Endothelial cell of umbilical vein (primary cell): ENCODE data around the gene DOCK1. TPM values are rescaled to one million over a fixed set of nuclear protein-coding genes. Genes with fewer than 3 reads are reported as not detected.

Experiments used
- BruUV-seq: library from RNA; stranded (reverse); fragments of 400-500 nt; replicated peaks from 2 replicates; lab custom pipeline; 2021; lab: Mats Ljungman, UMichigan
- CTCF ChIA-PET: fragments of 300-600, 350-600 bp; sonication (Branson Sonifier 250); formaldehyde crosslinking; loops from one replicate; lab custom pipeline; 2021; ENCODE audit warnings: antibody characterized with exemption, inconsistent platforms; lab: Charles Lee
- POLR2A ChIA-PET: fragments of 300-600, 350-600 bp; sonication (Branson Sonifier 250); formaldehyde crosslinking; loops from one replicate; lab custom pipeline; 2021; ENCODE audit warnings: antibody characterized with exemption, inconsistent platforms; lab: Charles Lee
- DNase-seq: peaks from one replicate; pipeline ENCODE4 v3.0.0-alpha.2; 2011; ENCODE audit warnings: low read depth, low spot score
- FAIRE-seq: peaks from 2 replicates; lab custom pipeline; 2011; peaks lifted over from hg19 to GRCh38; lab: Jason Lieb, UNC
- H2AFZ ChIP-seq: 2 replicates; pipeline ENCODE4 v1.6.0; 2012; ENCODE audit warnings: low read depth, low read length, control low read depth, inconsistent platforms
- H3K27ac ChIP-seq: 2 replicates; pipeline ENCODE4 v1.5.1; 2011; ENCODE audit warnings: low read depth, mild to moderate bottlenecking, control low read depth, low read length, moderate library complexity; ENCODE audit not compliant: insufficient read depth
- H3K27me3 ChIP-seq, 2 experiments: 2 replicates each; pipeline versions ENCODE4 v1.6.0 to v1.6.1; 2011; ENCODE audit warnings: low read length in 2 of 2, mixed read lengths in 1 of 2; ENCODE audit not compliant: control insufficient read depth in 2 of 2, insufficient read depth in 2 of 2
- H3K36me3 ChIP-seq, 2 experiments: 2 replicates in 1 of 2; 3 replicates in 1 of 2; pipeline ENCODE4 v1.5.1; 2011; ENCODE audit warnings: low read length in 2 of 2, mild to moderate bottlenecking in 1 of 2, moderate library complexity in 1 of 2; ENCODE audit not compliant: control insufficient read depth in 2 of 2, insufficient read depth in 2 of 2; ENCODE audit errors: extremely low read depth in 1 of 2
- H3K4me1 ChIP-seq: 3 replicates; pipeline ENCODE4 v1.5.1; 2011; ENCODE audit warnings: mild to moderate bottlenecking, low read length; ENCODE audit not compliant: control insufficient read depth, insufficient read depth; ENCODE audit errors: extremely low read depth
- H3K4me2 ChIP-seq: 2 replicates; pipeline ENCODE4 v1.6.1; 2011; ENCODE audit warnings: low read length, control low read depth, mixed read lengths; ENCODE audit not compliant: insufficient read depth
- H3K4me3 ChIP-seq, 3 experiments: fragments of 200-600 bp in 1 of 3; sonication (generic), shearing (Covaris generic) in 1 of 3; replicated peaks in 1 of 3; 2 replicates each; pipeline ENCODE4 v1.5.1; 2011 to 2016; ENCODE audit warnings: control low read depth in 3 of 3, low read length in 3 of 3, mild to moderate bottlenecking in 2 of 3, inconsistent platforms in 1 of 3, low read depth in 1 of 3, moderate library complexity in 1 of 3; ENCODE audit not compliant: insufficient read depth in 1 of 3
- H3K79me2 ChIP-seq: 2 replicates; pipeline ENCODE4 v1.6.0; 2012; ENCODE audit warnings: low read length, inconsistent platforms; ENCODE audit not compliant: control insufficient read depth, insufficient read depth
- H3K9ac ChIP-seq: replicated peaks from 2 replicates; pipeline ENCODE3; 2011; ENCODE audit warnings: low read length, control low read depth; ENCODE audit not compliant: insufficient read depth; ENCODE audit errors: extremely low read depth
- H3K9me1 ChIP-seq: replicated peaks from 3 replicates; pipeline ENCODE4 v1.6.0; 2011; ENCODE audit warnings: mild to moderate bottlenecking, low read length; ENCODE audit not compliant: control insufficient read depth, insufficient read depth; ENCODE audit errors: extremely low read depth
- H3K9me3 ChIP-seq: replicated peaks from 2 replicates; pipeline ENCODE4 v1.5.1; 2012; ENCODE audit warnings: low read length, inconsistent platforms; ENCODE audit not compliant: control insufficient read depth, insufficient read depth
- H4K20me1 ChIP-seq: replicated peaks from 2 replicates; pipeline ENCODE3; 2011; ENCODE audit warnings: mild to moderate bottlenecking, low read length; ENCODE audit not compliant: control insufficient read depth, insufficient read depth; ENCODE audit errors: extremely low read depth
- EZH2 ChIP-seq: IDR thresholded peaks from 2 replicates; pipeline ENCODE4 v1.6.1; 2012; ENCODE audit warnings: borderline replicate concordance, low read depth, mild to moderate bottlenecking, moderate library complexity, low read length, inconsistent platforms; ENCODE audit not compliant: severe bottlenecking
- FOS ChIP-seq: IDR thresholded peaks from 2 replicates; pipeline ENCODE4 v1.6.1; 2011; ENCODE audit warnings: mild to moderate bottlenecking, low read length, moderate library complexity, borderline replicate concordance; ENCODE audit not compliant: insufficient read depth
- GATA2 ChIP-seq: IDR thresholded peaks from 2 replicates; pipeline ENCODE4 v1.7.0; 2011; ENCODE audit warnings: low read depth, mild to moderate bottlenecking, moderate library complexity, mixed read lengths, low read length; ENCODE audit not compliant: insufficient read length, insufficient read depth
- JUN ChIP-seq: IDR thresholded peaks from 2 replicates; pipeline ENCODE4 v1.6.1; 2011; ENCODE audit warnings: borderline replicate concordance, low read depth; ENCODE audit not compliant: insufficient read length, insufficient read depth
- MYC ChIP-seq: IDR thresholded peaks from one replicate; pipeline ENCODE4 v1.6.1; 2011; ENCODE audit warnings: mild to moderate bottlenecking, low read depth, low read length
- POLR2A ChIP-seq: IDR thresholded peaks from 2 replicates; pipeline ENCODE4 v1.6.1; 2012; ENCODE audit warnings: low read depth, mild to moderate bottlenecking, control low read depth, low read length
- POLR2AphosphoS5 ChIP-seq: IDR thresholded peaks from 2 replicates; pipeline ENCODE4 v1.6.1; 2012; ENCODE audit warnings: low read depth, mild to moderate bottlenecking, control low read depth, low read length, moderate library complexity; ENCODE audit not compliant: insufficient read depth
- dilution Hi-C: fragments of 300-500 bp; cut with MboI; formaldehyde crosslinking; loops from one replicate; pipeline ENCODE4 v1.15.0; 2019; ENCODE audit warnings: low sequenced_read_pairs; ENCODE audit not compliant: extremely low pct_ligation_motif_present
- intact Hi-C: fragments of 100-400 bp; cut with micrococcal nuclease; formaldehyde crosslinking; loops from one replicate; pipeline ENCODE4 v1.10.0; 2022
- polyA plus RNA-seq, 4 experiments: library from polyadenylated mRNA; depleted of rRNA in 3 of 4; stranded (reverse) in 3 of 4; unstranded in 1 of 4; fragments of >200 nt; gene quantifications; 2 replicates each; pipeline versions ENCODE4 v1.2.1 to v1.2.3, GENCODE V29; 2011 to 2012; ENCODE audit warnings: missing spikeins in 1 of 4
- total RNA-seq: library from RNA; stranded (reverse); gene quantifications from 2 replicates; pipeline ENCODE4 v1.2.3, GENCODE V29; 2021
- TF ChIP-seq, protein P1 (sequence below), 2 donors: IDR thresholded peaks; 1 replicate in 1 of 2; 2 replicates in 1 of 2; pipeline ENCODE4 v1.5.1; 2011; ENCODE audit warnings: low read length in 2 of 2, mild to moderate bottlenecking in 2 of 2, moderate library complexity in 2 of 2, control low read depth in 1 of 2, inconsistent platforms in 1 of 2, low read depth in 1 of 2; ENCODE audit not compliant: insufficient read depth in 1 of 2; ENCODE audit errors: extremely low read depth in 1 of 2
- TF ChIP-seq, protein P2 (sequence below): IDR thresholded peaks from 2 replicates; pipeline ENCODE4 v1.6.1; 2011; ENCODE audit not compliant: insufficient read depth, insufficient read length

DOCK1 gene
- total and polyA plus RNA-seq, 2 donors (not counting 3 experiments of a cell fraction or from before 2014, with no cell fraction given) = 22.5 to 83.1 TPM

GRCh38 chr10:127102176-127102575 lies 196.9 kb downstream of the DOCK1 start:
- no peak for DNase-seq
- intact Hi-C loops = no loop called here
- peaks cover 0 to 8% of the 10 kb centered on the region in 2 experiments for H3K36me3 ChIP-seq
- BruUV-seq = no TSS peak
- no peaks in the 10 kb centered on the region for H3K4me1 ChIP-seq
- no peak overlapping the region for H3K4me3 ChIP-seq
- no peaks in the 10 kb centered on the region for H3K9me1 ChIP-seq
- ChIA-PET POLR2A (no interaction called here), CTCF (no interaction called here)
- no peak overlapping the region for H2AFZ ChIP-seq
- H3K9me3 ChIP-seq = no peaks in the 10 kb centered on the region
- FAIRE-seq = no peak
- no peak overlapping the region for H3K4me2 ChIP-seq
- no peak for TF ChIP-seq JUN
- TF ChIP-seq, protein P1, sequence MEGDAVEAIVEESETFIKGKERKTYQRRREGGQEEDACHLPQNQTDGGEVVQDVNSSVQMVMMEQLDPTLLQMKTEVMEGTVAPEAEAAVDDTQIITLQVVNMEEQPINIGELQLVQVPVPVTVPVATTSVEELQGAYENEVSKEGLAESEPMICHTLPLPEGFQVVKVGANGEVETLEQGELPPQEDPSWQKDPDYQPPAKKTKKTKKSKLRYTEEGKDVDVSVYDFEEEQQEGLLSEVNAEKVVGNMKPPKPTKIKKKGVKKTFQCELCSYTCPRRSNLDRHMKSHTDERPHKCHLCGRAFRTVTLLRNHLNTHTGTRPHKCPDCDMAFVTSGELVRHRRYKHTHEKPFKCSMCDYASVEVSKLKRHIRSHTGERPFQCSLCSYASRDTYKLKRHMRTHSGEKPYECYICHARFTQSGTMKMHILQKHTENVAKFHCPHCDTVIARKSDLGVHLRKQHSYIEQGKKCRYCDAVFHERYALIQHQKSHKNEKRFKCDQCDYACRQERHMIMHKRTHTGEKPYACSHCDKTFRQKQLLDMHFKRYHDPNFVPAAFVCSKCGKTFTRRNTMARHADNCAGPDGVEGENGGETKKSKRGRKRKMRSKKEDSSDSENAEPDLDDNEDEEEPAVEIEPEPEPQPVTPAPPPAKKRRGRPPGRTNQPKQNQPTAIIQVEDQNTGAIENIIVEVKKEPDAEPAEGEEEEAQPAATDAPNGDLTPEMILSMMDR (IDR thresholded peaks at IDR 0.05; ENCODE audit: extremely low read depth in 1 of 2, insufficient read depth in 1 of 2, low read depth in 1 of 2, low read length in 2 of 2) = no peak
- TF ChIP-seq, protein P2, sequence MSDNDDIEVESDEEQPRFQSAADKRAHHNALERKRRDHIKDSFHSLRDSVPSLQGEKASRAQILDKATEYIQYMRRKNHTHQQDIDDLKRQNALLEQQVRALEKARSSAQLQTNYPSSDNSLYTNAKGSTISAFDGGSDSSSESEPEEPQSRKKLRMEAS = no peak
- TF ChIP-seq POLR2A = no peak
- TF ChIP-seq GATA2 = no peak
- no peak for TF ChIP-seq FOS
- TF ChIP-seq EZH2 = no peak
- no peak for TF ChIP-seq POLR2AphosphoS5
- no peak for TF ChIP-seq MYC
- H4K20me1 ChIP-seq = no peaks in the 10 kb centered on the region
- no peak overlapping the region for H3K27ac ChIP-seq
- H3K79me2 ChIP-seq = no peaks in the 10 kb centered on the region
- H3K9ac ChIP-seq = no peak overlapping the region
- H3K27me3 ChIP-seq = no peaks in the 10 kb centered on the region
- dilution Hi-C loops = no loop called here
